Uterus (tissue), 4 donors: ENCODE measurements around the gene KIF3B. TPM values are rescaled to one million over a fixed set of nuclear protein-coding genes. Genes with fewer than 3 reads are reported as not detected.
"Not testable (repeated sequence)": the region's sequence is repeated elsewhere in the genome, so short reads cannot be mapped to it uniquely, and the experiment has no call there.

Experiments used
- DNase-seq, 2 donors: peaks; one replicate each; pipeline ENCODE4 v3.0.0-alpha.2; 2019 to 2020
- H3K27ac ChIP-seq, 2 donors: fragments of 200-600 bp; sonication (generic); 1 replicate in 1 of 2; 2 replicates in 1 of 2; pipeline ENCODE4 v1.5.1; 2016 to 2018
- H3K27me3 ChIP-seq, 2 donors: fragments of 200-600 bp; sonication (generic); one replicate each; pipeline ENCODE4 v1.5.1; 2018 to 2019; ENCODE audit warnings: control low read depth in 1 of 2
- H3K36me3 ChIP-seq, 2 donors: fragments of 200-600 bp; sonication (generic); one replicate each; pipeline ENCODE4 v1.5.1; 2019; ENCODE audit warnings: control low read depth in 1 of 2
- H3K4me1 ChIP-seq, 2 donors: fragments of 200-600 bp; sonication (generic); one replicate each; pipeline ENCODE4 v1.5.1; 2018 to 2019; ENCODE audit warnings: control low read depth in 1 of 2
- H3K4me3 ChIP-seq, 2 donors: fragments of 200-600 bp; sonication (generic); 1 replicate in 1 of 2; 2 replicates in 1 of 2; pipeline ENCODE4 v1.5.1; 2018 to 2019; ENCODE audit warnings: mild to moderate bottlenecking in 1 of 2
- H3K9me3 ChIP-seq, 2 donors: fragments of 200-600 bp; sonication (generic); one replicate each; pipeline ENCODE4 v1.5.1; 2019; ENCODE audit warnings: control low read depth in 1 of 2
- POLR2A ChIP-seq, 2 donors: fragments of 450-650 bp; IDR thresholded peaks; one replicate each; pipeline ENCODE4 v1.6.1; 2016; ENCODE audit warnings: antibody characterized with exemption in 2 of 2, mild to moderate bottlenecking in 1 of 2, moderate library complexity in 1 of 2
- intact Hi-C: fragments of 100-400 bp; cut with DNase I; formaldehyde crosslinking; loops from one replicate; pipeline ENCODE4 v1.15.1; 2023; ENCODE audit warnings: low total_unique reads
- microRNA counts, 2 donors: library from miRNA; unstranded; fragments of <30 nt; microRNA quantifications; one replicate each; lab custom pipeline; 2016 to 2017
- total RNA-seq, 4 donors: library from RNA; depleted of rRNA in 3 of 4; stranded (reverse); fragments of >200 nt in 3 of 4; gene quantifications; one replicate each; pipeline versions ENCODE4 v1.1.0 to v1.2.4, GENCODE V29; 2014 to 2023
- TF ChIP-seq, protein P1 (sequence below), 4 experiments: fragments of 200-600 bp in 2 of 4; fragments of 450-650 bp in 2 of 4; sonication (generic) in 2 of 4; IDR thresholded peaks; one replicate each; pipeline ENCODE4 v1.5.1; 2016 to 2019; ENCODE audit warnings: antibody characterized with exemption in 4 of 4, mild to moderate bottlenecking in 2 of 4, moderate library complexity in 1 of 4
- donor health status: DM: yes; HTN: yes; CAD: no.

KIF3B gene
- total RNA-seq, 4 donors from 2014 or later, result 3.2 to 34.2 (median 16.7) TPM

DNA sequence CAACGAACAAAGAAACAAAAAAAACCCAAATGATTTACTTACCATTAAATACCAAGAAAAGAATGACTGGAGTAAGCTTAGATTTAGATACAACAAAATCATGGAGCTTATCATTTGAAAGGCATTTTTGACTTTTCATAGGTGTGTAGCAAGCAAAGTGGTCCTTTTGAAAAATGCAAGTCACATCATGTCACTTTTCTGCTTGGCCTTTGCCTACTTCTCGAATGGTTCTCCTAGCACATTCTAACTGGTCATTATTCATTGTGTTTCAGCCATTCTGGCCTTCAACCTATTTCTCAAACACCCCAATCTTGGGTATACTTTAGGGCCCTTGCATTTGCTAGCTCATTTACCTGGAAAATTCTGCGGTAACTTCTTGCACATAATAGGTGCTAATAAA lies 103.3 kb downstream of the KIF3B start:
- no peaks in the 10 kb centered on the region for H3K27me3 ChIP-seq
- H3K4me3 ChIP-seq, result no peak overlapping the region
- no peak overlapping the region for H3K27ac ChIP-seq
- TF ChIP-seq, protein P1, sequence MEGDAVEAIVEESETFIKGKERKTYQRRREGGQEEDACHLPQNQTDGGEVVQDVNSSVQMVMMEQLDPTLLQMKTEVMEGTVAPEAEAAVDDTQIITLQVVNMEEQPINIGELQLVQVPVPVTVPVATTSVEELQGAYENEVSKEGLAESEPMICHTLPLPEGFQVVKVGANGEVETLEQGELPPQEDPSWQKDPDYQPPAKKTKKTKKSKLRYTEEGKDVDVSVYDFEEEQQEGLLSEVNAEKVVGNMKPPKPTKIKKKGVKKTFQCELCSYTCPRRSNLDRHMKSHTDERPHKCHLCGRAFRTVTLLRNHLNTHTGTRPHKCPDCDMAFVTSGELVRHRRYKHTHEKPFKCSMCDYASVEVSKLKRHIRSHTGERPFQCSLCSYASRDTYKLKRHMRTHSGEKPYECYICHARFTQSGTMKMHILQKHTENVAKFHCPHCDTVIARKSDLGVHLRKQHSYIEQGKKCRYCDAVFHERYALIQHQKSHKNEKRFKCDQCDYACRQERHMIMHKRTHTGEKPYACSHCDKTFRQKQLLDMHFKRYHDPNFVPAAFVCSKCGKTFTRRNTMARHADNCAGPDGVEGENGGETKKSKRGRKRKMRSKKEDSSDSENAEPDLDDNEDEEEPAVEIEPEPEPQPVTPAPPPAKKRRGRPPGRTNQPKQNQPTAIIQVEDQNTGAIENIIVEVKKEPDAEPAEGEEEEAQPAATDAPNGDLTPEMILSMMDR (IDR thresholded peaks at IDR 0.05), result no peak
- no peak for TF ChIP-seq POLR2A (IDR thresholded peaks at IDR 0.05)
- peaks cover 0 to 3% of the 10 kb centered on the region in 2 donors for H3K4me1 ChIP-seq
- no peaks in the 10 kb centered on the region for H3K9me3 ChIP-seq
- DNase-seq, result no peak
- H3K36me3 ChIP-seq, result no peaks in the 10 kb centered on the region
- intact Hi-C loops, result no loop called here

DNA sequence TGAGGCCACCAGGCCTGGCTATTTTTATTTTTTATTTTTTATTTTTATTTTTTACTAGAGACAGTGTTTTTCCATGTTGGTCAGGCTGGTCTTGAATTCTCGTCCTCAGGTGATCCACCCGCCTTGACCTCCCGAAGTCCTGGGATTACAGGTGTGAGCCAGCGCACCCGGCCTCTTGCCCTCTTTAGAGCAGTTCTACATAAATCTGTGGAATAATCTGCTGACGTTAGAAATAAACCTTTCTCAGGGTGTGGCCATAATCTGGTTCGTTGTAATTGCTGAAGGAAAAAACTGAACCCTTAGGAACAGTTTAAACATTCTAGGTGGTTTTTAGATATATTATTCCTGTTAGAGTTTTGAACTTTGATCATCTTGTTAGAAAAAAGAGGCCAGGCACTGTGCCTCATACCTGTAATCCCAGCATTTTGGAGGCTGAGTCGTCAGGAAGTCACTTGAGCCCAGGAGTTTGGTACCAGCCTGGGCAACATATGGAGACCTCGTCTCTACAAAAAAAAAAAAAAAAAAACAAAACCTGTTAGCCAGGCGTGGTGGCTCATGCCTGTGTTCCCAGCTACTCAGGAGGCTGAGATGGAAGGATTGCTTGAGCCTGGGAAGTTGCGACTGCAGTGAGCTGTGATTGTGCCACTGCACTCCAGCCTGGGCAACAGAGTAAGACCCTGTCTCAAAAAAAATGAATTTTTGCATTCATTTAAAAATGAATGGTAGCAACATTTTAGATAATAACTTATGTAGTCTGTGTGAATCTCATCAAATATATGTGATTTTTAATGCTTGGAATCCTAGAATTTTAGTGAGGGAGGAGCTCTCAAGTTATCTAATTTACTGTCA lies 104.9 kb downstream of the KIF3B start:
- H3K4me3 ChIP-seq, result no peak overlapping the region
- H3K27me3 ChIP-seq, result no peaks in the 10 kb centered on the region
- no peak overlapping the region for H3K27ac ChIP-seq
- H3K4me1 ChIP-seq, result peaks cover 0 to 3% of the 10 kb centered on the region in 2 donors
- H3K9me3 ChIP-seq, result no peaks in the 10 kb centered on the region
- TF ChIP-seq, protein P1 (IDR thresholded peaks at IDR 0.05), result no peak
- TF ChIP-seq POLR2A (IDR thresholded peaks at IDR 0.05), result no peak
- no peak for DNase-seq
- no peaks in the 10 kb centered on the region for H3K36me3 ChIP-seq
- intact Hi-C loops, result no loop called here

DNA sequence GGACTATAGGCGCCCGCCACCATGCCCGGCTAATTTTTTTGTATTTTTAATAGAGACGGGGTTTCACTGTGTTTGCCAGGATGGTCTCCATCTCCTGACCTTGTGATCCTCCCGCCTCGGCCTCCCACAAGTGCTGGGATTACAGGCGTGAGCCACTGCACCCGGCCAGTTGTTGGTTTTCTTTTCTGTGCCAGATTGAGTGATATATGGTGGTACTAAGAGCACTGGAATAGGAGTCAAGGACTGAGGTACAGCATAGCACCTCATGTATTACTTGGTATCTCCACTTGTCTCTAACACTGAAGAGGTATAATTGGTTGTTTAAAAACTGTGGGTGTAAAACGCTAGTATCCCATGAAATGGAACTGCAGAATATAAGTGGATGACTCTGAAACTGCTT lies 106.0 kb downstream of the KIF3B start:
- H3K4me1 ChIP-seq, H3K27ac ChIP-seq, H3K27me3 ChIP-seq, intact Hi-C loops, H3K9me3 ChIP-seq, DNase-seq, H3K36me3 ChIP-seq, H3K4me3 ChIP-seq: not testable (repeated sequence)

MicroRNAs encoded within 50 kb of the gene (microRNA counts, 767-probe panel; counts per million panel counts)
- 0 to 1,932 counts per million in 2 donors for microRNA hsa-miR-1825 (lab: Ali Mortazavi, UCI)

Other genes with a start within 250 kb of the KIF3B start
- 1 to 10 TPM; 1.3 to 7.0 (median 4.1) TPM for gene HCK, start 225.4 kb upstream of the KIF3B start, total RNA-seq
- 10 to 100 TPM; 15.9 to 49.0 (median 28.1) TPM for gene TM9SF4, start 167.9 kb upstream of the KIF3B start, total RNA-seq
- 10 to 100 TPM in 1 of 4 donors, 1 to 10 TPM in 3; 2.3 to 15.0 (median 4.9) TPM for gene PLAGL2, start 69.9 kb upstream of the KIF3B start, total RNA-seq
- gene POFUT1, start 69.8 kb upstream of the KIF3B start, total RNA-seq, result 10 to 100 TPM; 11.2 to 47.1 (median 23.3) TPM
- 100 to 1,000 TPM in 2 of 4 donors, 10 to 100 TPM in 2; 69.1 to 116 (median 102) TPM for gene ASXL1, start 80.7 kb downstream of the KIF3B start, total RNA-seq